ENCODE measurements around the gene SGMS1. TPM values are rescaled to one million over a fixed set of nuclear protein-coding genes. Genes with fewer than 3 reads are reported as not detected.

SGMS1 gene
- total RNA-seq, 4 donors from 2014 or later: 64.3 to 132 (median 87.0) TPM

DNA sequence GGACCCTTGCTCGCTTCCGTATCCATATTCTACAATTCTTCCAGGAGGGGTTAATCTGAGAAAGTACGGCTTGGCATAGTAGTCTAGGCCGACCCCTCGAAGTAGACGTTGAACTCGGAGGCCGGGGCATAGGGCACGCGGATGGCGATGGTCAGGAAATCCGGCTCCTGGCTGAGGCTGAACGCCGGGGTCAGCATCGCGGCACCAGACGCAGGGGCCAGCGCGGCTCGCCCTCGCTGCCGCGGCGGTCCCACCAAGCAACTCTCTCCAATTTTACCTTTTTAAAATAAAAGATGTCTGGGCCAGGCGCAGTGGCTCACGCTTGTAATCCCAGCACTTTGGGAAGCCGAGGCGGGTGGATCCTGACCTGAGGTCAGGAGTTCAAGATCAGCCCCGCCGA, 7.3 kb upstream of the SGMS1 start:
- WGBS: 98% methylated on average over 30 of the region's 30 CpGs
- DNase-seq (ENCODE audit: extremely low spot score): peak; percentile 34

DNA sequence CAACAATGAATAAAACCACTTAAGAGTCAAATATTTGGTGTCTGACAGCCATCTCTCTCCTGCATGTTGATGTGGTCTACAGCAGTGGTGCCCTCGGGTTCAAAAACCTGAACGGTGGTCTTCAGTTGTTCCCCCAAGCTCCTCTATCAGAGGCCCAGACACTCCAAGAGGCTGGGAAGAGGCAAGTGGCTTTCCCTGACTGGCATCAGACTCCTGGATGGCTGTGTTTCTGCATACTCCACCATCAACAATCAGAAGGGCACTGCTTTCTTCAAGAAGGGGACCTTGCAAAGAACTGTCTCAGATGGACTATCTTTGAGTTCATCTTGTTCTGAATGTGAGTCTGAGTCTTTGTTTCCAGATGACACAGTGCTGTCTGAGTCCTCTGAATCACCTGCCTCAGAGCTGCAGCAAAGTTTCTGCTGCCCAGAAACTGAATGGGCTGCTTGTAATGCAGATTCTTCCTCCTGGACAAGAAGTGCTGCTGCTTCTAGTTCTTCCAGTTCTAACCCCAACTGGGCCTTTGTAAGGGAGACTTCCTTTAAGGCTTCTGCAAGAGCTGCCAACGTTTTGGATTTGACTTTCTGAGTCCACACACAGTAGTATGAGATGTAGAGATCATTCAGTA, 5.9 kb upstream of the SGMS1 start:
- Histone ChIP-seq H3K27ac (replicated peaks in 1 of 4) (no peak overlapping the region), H3K4me1 (peaks cover 5 to 12% (median 9%) of the 10 kb centered on the region in 4 donors), H3K9me3 (no peaks in the 10 kb centered on the region), H3K36me3 (peaks cover 0 to 10% (median 5%) of the 10 kb centered on the region in 4 donors), H3K27me3 (no peaks in the 10 kb centered on the region), H3K4me3 (no peak overlapping the region)
- intact Hi-C loops (cut with DNase I): no loop called here
- TF ChIP-seq EP300 (IDR thresholded peaks at IDR 0.05) (no peak), POLR2A (IDR thresholded peaks at IDR 0.05; ENCODE audit: low read depth) (no peak), POLR2AphosphoS5 (IDR thresholded peaks at IDR 0.05) (no peak)
- TF ChIP-seq, protein P1, sequence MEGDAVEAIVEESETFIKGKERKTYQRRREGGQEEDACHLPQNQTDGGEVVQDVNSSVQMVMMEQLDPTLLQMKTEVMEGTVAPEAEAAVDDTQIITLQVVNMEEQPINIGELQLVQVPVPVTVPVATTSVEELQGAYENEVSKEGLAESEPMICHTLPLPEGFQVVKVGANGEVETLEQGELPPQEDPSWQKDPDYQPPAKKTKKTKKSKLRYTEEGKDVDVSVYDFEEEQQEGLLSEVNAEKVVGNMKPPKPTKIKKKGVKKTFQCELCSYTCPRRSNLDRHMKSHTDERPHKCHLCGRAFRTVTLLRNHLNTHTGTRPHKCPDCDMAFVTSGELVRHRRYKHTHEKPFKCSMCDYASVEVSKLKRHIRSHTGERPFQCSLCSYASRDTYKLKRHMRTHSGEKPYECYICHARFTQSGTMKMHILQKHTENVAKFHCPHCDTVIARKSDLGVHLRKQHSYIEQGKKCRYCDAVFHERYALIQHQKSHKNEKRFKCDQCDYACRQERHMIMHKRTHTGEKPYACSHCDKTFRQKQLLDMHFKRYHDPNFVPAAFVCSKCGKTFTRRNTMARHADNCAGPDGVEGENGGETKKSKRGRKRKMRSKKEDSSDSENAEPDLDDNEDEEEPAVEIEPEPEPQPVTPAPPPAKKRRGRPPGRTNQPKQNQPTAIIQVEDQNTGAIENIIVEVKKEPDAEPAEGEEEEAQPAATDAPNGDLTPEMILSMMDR (IDR thresholded peaks at IDR 0.05): no peak
- WGBS: 63% methylated on average over 3 of the region's 3 CpGs
- DNase-seq (ENCODE audit: extremely low spot score): no peak

More for the DNA sequence above, 7.3 kb upstream of the SGMS1 start:
- H3K9me3 ChIP-seq: no peaks in the 10 kb centered on the region
- TF ChIP-seq, protein P1 (IDR thresholded peaks at IDR 0.05): no peak
- TF ChIP-seq POLR2AphosphoS5 (IDR thresholded peaks at IDR 0.05): no peak
- TF ChIP-seq POLR2A (IDR thresholded peaks at IDR 0.05; ENCODE audit: low read depth): no peak
- TF ChIP-seq EP300 (IDR thresholded peaks at IDR 0.05): no peak
- no peak overlapping the region for H3K4me3 ChIP-seq
- peaks cover 0 to 10% (median 5%) of the 10 kb centered on the region in 4 donors for H3K36me3 ChIP-seq
- intact Hi-C loops (cut with DNase I): no loop called here
- H3K27ac ChIP-seq (replicated peaks in 1 of 4): no peak overlapping the region
- H3K4me1 ChIP-seq: peaks cover 0 to 3% (median 1%) of the 10 kb centered on the region in 4 donors
- no peaks in the 10 kb centered on the region for H3K27me3 ChIP-seq

DNA sequence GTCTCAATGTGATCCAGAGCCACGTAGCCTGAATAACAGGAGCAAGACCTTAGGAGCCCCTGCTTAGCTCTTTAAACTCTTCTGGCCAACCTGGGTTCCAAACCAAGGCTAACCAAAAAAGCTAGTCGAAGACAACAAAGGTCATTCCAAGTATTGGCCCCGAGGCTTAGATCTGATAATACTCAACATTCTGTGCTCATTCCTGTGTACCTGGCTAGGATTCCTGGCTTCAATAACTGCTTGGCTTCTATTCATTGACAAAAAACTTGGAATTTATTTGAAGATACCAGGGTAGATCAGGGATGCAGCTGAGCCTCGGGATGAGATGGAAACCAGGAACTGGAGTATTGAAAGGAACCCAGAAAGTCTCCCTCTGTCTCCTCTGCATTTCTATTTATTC, 4.1 kb upstream of the SGMS1 start:
- Histone ChIP-seq H3K36me3 (peaks cover 0 to 10% (median 5%) of the 10 kb centered on the region in 4 donors), H3K27me3 (no peaks in the 10 kb centered on the region), H3K9me3 (no peaks in the 10 kb centered on the region), H3K4me3 (no peak overlapping the region), H3K4me1 (peaks cover 5 to 12% (median 9%) of the 10 kb centered on the region in 4 donors), H3K27ac (replicated peaks in 1 of 4) (no peak overlapping the region)
- TF ChIP-seq, protein P1 (IDR thresholded peaks at IDR 0.05): no peak
- TF ChIP-seq EP300 (IDR thresholded peaks at IDR 0.05) (no peak), POLR2A (IDR thresholded peaks at IDR 0.05; ENCODE audit: low read depth) (no peak), POLR2AphosphoS5 (IDR thresholded peaks at IDR 0.05) (no peak)
- intact Hi-C loops (cut with DNase I): no loop called here
- WGBS: 94% methylated on average over 4 of the region's 4 CpGs
- peak; percentile 24 for DNase-seq (ENCODE audit: extremely low spot score)

DNA sequence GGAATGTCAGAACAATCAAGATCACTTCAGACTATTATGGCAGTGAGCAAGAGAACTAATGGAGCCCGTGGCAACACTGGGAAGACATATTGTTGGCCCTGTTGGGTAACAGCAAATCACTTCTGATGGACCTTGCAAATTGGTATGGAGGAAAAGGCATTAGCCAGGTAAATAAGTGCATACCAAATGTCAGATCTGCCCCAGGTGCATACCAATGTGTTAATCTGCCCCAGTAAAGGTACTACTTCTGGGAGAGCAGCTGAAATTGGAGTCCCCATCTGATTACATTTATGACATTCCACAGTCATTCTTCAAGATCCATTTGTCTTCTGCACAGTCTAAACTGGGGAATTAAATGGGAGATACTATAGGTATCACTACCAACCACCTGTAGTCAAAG, 3.7 kb upstream of the SGMS1 start:
- TF ChIP-seq POLR2AphosphoS5 (IDR thresholded peaks at IDR 0.05): no peak
- TF ChIP-seq, protein P1 (IDR thresholded peaks at IDR 0.05): no peak
- no peak for TF ChIP-seq POLR2A (IDR thresholded peaks at IDR 0.05; ENCODE audit: low read depth)
- no peak for TF ChIP-seq EP300 (IDR thresholded peaks at IDR 0.05)
- Histone ChIP-seq H3K9me3 (no peaks in the 10 kb centered on the region), H3K4me3 (no peak overlapping the region), H3K27me3 (no peaks in the 10 kb centered on the region), H3K27ac (replicated peaks in 1 of 4) (no peak overlapping the region), H3K4me1 (peaks cover 5 to 12% (median 10%) of the 10 kb centered on the region in 4 donors), H3K36me3 (peaks cover 0 to 10% (median 5%) of the 10 kb centered on the region in 4 donors)
- intact Hi-C loops (cut with DNase I): no loop called here
- DNase-seq (ENCODE audit: extremely low spot score): no peak
- 90% methylated on average over 1 of the region's 1 CpG for WGBS
